Left ventricle myocardium inferior (tissue), 1 donor: ENCODE results near the gene BAHCC1. TPM values are rescaled to one million over a fixed set of nuclear protein-coding genes. Genes with fewer than 3 reads are reported as not detected.

Experiments
- DNase-seq: peaks from one replicate; pipeline ENCODE4 v3.0.0-alpha.2; 2020
- H3K27ac ChIP-seq: fragments of 200-600 bp; replicated peaks from 2 replicates; pipeline ENCODE4 v1.8.0; 2021
- H3K27me3 ChIP-seq: fragments of 200-600 bp; 2 replicates; pipeline ENCODE4 v1.8.0; 2021; ENCODE audit warnings: low read depth
- H3K36me3 ChIP-seq: fragments of 200-600 bp; 2 replicates; pipeline ENCODE4 v1.8.0; 2021
- H3K4me1 ChIP-seq: fragments of 200-600 bp; 2 replicates; pipeline ENCODE4 v1.8.0; 2021
- H3K4me3 ChIP-seq: fragments of 200-600 bp; 2 replicates; pipeline ENCODE4 v1.8.0; 2021; ENCODE audit warnings: mild to moderate bottlenecking, moderate library complexity
- H3K9me3 ChIP-seq: fragments of 200-600 bp; replicated peaks from 2 replicates; pipeline ENCODE4 v1.8.0; 2021
- intact Hi-C: fragments of 100-400 bp; cut with micrococcal nuclease; formaldehyde crosslinking; loops from one replicate; pipeline ENCODE4 v1.11.0; 2022
- total RNA-seq: library from RNA; stranded (reverse); fragmentation: NEBNext Ultra II Directional; extraction: Animal tissue kit (Norgen Biotek cat#: 25700); gene quantifications from one replicate; pipeline ENCODE4 v1.2.1, GENCODE V29; 2021
- TF ChIP-seq, protein P1 (sequence below): fragments of 200-600 bp; IDR thresholded peaks from 2 replicates; pipeline ENCODE4 v1.8.0; 2021; ENCODE audit warnings: antibody characterized with exemption, mild to moderate bottlenecking, borderline replicate concordance
- donor health status: DM: no; HTN: yes; CAD: no; lungs with severe emphysema.

The BAHCC1 gene
- total RNA-seq, 1 donor from 2014 or later: 7.3 TPM

DNA sequence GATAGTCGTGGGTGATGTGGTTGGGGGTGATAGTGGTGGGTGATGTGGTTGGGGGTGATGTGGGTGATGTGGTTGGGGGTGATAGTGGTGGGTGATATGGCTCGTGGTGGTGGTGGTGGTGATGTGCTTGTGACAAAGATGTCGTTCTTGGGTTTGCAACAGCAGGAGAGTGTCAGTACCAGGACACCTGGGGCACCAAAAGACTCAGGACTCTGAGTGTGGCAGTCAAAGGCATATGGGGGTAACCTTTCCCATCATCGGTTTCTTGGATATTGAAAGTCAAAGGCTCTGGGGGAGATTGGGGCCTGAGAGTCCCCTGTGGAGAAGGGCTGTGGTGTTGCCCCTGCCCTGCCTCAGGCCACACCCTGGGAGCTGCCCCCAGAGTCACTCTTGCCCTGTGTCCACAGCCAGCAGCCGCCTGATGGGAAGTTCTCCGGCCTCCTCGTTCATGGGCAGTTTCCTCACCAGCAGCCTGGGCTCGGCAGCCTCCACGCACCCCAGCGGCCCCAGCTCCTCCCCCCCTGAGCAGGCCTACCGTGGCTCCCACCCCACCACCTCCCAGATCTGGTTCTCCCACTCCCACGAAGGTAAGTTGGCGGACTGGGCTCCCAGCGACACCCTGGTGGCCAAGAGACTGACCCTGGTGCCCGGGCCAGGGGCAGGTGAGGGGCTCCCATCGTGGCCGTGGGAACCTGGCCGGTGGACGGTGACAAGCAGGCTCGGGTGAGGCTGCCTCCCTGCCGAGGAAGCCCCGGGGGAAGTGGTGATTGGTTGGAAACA, 31.3 kb downstream of the BAHCC1 start:
- DNase-seq: no peak
- no peak overlapping the region for H3K4me3 ChIP-seq
- no peaks in the 10 kb centered on the region for H3K36me3 ChIP-seq
- no peaks in the 10 kb centered on the region for H3K9me3 ChIP-seq
- H3K27me3 ChIP-seq: no peaks in the 10 kb centered on the region
- H3K27ac ChIP-seq: no peak overlapping the region
- TF ChIP-seq, protein P1, sequence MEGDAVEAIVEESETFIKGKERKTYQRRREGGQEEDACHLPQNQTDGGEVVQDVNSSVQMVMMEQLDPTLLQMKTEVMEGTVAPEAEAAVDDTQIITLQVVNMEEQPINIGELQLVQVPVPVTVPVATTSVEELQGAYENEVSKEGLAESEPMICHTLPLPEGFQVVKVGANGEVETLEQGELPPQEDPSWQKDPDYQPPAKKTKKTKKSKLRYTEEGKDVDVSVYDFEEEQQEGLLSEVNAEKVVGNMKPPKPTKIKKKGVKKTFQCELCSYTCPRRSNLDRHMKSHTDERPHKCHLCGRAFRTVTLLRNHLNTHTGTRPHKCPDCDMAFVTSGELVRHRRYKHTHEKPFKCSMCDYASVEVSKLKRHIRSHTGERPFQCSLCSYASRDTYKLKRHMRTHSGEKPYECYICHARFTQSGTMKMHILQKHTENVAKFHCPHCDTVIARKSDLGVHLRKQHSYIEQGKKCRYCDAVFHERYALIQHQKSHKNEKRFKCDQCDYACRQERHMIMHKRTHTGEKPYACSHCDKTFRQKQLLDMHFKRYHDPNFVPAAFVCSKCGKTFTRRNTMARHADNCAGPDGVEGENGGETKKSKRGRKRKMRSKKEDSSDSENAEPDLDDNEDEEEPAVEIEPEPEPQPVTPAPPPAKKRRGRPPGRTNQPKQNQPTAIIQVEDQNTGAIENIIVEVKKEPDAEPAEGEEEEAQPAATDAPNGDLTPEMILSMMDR: no peak
- peaks cover 72% of the 10 kb centered on the region for H3K4me1 ChIP-seq
- intact Hi-C loops: no loop called here

DNA sequence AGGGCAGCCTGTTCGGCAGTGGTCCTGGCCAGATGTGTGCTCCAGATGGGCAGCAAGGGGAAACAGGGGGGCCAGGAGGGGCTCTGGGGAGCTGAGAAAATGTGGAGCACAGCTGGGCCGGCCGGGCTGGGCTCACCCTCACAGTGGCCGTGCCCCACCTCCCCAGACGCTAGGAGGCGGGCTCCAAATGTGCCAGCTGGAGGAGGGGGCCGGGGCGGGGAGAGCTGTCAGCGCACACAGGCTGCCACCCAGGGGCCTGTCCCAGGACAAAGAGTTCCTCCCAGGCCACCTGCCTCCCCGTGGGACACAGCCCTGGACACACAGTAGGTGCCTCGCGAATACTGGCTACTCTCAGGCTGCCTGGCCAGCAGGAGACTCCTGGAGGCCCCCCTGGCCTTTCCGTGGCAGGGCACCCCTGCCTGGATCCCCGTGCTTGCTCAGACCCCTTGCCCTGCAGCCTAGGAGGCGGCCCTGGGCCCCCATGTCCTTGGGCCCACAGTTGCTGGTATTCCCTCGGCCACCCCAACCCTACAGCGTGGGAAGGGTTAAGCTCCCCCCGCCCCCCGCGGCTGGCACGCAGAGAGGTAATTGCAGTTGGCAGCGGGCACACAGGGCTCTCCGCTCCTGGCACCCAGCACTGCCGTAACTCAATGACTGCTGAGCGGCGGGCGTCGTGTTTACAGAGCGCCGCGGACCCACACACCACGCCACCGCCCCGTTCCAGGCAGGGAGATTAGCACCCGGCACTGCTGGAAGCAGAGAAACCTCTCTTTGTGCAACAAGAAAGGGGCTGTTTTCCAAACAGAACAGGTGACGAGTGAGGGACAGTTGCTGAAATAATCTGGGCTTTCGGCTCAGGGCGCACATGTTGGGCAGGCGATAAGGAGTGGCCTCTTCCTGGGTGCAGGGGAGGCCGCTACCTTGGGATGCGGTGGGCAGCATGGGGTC, 32.2 kb downstream of the BAHCC1 start:
- H3K9me3 ChIP-seq: no peaks in the 10 kb centered on the region
- H3K27me3 ChIP-seq: no peaks in the 10 kb centered on the region
- TF ChIP-seq, protein P1: peak; percentile 18
- no peaks in the 10 kb centered on the region for H3K36me3 ChIP-seq
- peak; percentile 76 for DNase-seq
- peak overlapping the region; percentile 72 for H3K27ac ChIP-seq
- H3K4me1 ChIP-seq: peaks cover 67% of the 10 kb centered on the region
- intact Hi-C loops: no loop called here
- H3K4me3 ChIP-seq: peak overlapping the region; percentile 29

DNA sequence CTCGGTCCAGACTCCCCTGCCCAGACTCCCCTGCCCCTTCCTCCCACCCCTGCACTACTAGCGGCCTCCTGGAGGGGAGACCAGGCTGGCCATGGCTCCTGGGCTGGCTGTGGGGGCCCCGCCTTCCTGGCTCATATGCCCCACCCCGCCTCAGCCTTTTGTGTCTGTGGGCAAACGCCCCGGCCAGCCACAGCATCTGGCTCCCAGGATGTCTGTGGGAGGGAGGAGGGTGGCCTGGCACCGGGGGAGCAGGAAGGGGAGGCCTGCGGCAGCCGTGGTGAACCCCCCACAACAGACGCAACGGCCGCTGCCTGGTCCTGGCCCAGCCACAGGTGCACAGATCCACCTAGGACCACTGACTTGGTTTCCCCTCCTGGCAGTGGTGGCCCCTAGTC, 32.9 kb downstream of the BAHCC1 start:
- Histone ChIP-seq H3K27ac (peak overlapping the region; percentile 72), H3K36me3 (no peaks in the 10 kb centered on the region), H3K4me1 (peaks cover 64% of the 10 kb centered on the region), H3K4me3 (peak overlapping the region; percentile 29), H3K27me3 (no peaks in the 10 kb centered on the region), H3K9me3 (no peaks in the 10 kb centered on the region)
- intact Hi-C loops: no loop called here
- DNase-seq: no peak
- TF ChIP-seq, protein P1: no peak

DNA sequence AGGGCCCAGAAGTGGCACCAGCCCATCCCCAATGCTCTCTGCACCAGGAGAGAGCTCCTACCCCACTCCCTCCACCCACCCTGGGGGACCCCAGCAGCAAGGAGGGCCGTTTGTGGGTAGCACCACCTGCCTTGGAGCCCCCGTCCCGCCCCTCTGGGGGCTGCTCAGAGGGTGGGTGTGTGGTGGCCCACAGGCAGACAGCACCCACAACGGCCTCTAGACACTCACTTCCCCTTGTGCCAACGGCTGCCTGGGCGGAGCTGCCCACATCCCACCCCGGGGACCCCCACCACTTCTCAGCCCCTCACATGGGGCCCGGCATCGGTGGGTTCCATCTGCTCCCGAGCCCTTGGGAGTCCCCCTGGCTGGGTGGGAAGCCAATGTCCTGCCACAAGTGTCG, 33.3 kb downstream of the BAHCC1 start:
- no peak overlapping the region for H3K27ac ChIP-seq
- H3K36me3 ChIP-seq: no peaks in the 10 kb centered on the region
- no peaks in the 10 kb centered on the region for H3K27me3 ChIP-seq
- H3K4me3 ChIP-seq: no peak overlapping the region
- no peaks in the 10 kb centered on the region for H3K9me3 ChIP-seq
- intact Hi-C loops: no loop called here
- H3K4me1 ChIP-seq: peaks cover 64% of the 10 kb centered on the region
- TF ChIP-seq, protein P1: no peak
- DNase-seq: no peak

DNA sequence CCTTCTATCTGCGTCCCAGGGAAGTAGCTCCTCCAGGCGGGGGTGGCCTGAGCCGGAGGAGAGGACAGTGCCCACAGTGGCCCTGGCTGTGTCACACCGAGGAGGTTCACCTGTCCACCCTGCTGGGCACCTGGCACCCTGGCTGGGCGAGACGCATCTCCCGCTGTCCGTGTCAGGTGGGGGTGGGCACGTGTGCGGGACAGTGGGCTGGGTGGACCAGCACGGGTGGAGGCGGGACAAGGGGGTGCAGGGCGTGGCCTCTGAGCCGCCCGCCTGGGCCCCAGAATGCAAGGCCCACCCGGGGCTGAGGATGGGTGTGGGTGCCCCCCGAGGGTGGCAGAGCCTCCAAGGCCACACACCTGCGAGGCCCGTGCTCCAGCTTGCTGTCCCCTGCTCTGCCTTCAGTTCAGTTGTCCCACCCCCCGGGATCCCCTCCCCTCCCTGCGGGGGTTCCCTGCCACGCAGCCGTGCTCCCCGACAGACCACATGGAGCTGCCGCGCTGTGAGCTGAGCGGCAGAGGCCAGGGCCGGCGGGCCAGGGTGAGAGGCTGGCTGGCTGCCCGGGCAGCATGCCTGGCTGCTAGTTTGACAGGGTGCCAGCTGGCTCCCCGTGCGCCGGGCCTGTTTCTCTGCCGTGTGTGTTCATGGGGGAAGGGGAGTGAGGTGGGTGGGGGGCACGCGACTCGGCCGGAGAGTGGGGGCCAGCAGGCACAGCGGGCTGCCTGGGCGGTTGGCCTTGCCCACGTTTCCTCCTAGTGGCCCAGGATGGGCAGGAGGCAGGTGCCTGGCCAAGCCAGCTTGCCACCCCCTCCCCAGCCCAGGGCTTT, 33.9 kb downstream of the BAHCC1 start:
- DNase-seq: peak; percentile 86
- peak overlapping the region; percentile 16 for H3K27ac ChIP-seq
- peak overlapping the region; percentile 44 for H3K4me3 ChIP-seq
- TF ChIP-seq, protein P1: no peak
- peaks cover 64% of the 10 kb centered on the region for H3K4me1 ChIP-seq
- H3K36me3 ChIP-seq: no peaks in the 10 kb centered on the region
- no peaks in the 10 kb centered on the region for H3K9me3 ChIP-seq
- H3K27me3 ChIP-seq: no peaks in the 10 kb centered on the region
- intact Hi-C loops: no loop called here
